Measurements from ENCODE around the gene LRRFIP1. TPM values are rescaled to one million over a fixed set of nuclear protein-coding genes. Genes with fewer than 3 reads are reported as not detected.

The LRRFIP1 gene
- total and polyA plus RNA-seq, 2 of the 13 experiments (the other 11 are each of a cell fraction or from before 2014, with no cell fraction given), result 15.9 to 40.5 TPM

GRCh38 chr2:237585590-237586221, 41.7 kb upstream of the LRRFIP1 start (continued):
- 0 out of 2 replicates have a peak, but pooled peaks have one; percentile 22 for TF ChIP-seq YEATS2 (CRISPR knock-in tag; IDR thresholded peaks at IDR 0.05; ENCODE audit: borderline replicate concordance)
- peak; percentile 99 for TF ChIP-seq RXRB (CRISPR knock-in tag; IDR thresholded peaks at IDR 0.05; ENCODE audit: borderline replicate concordance)
- no peak for TF ChIP-seq ATF1 (CRISPR knock-in tag; IDR thresholded peaks at IDR 0.05)
- no peak for TF ChIP-seq RELA (CRISPR knock-in tag; IDR thresholded peaks at IDR 0.05)
- no peak; the same call in 1 of the 2 replicates for TF ChIP-seq LBX2 (CRISPR knock-in tag; IDR thresholded peaks at IDR 0.05; ENCODE audit: borderline replicate concordance)
- peak; percentile 78; the same call in 1 of the 2 replicates for TF ChIP-seq ZNF709 (CRISPR knock-in tag; IDR thresholded peaks at IDR 0.05)
- TF ChIP-seq SNAPC5 (CRISPR knock-in tag; IDR thresholded peaks at IDR 0.05; ENCODE audit: borderline replicate concordance), result no peak
- no peak for TF ChIP-seq WIZ (CRISPR knock-in tag; IDR thresholded peaks at IDR 0.05)
- TF ChIP-seq ZBTB40 (IDR thresholded peaks at IDR 0.05), result no peak
- peak; percentile 57; the same call in 1 of the 2 replicates for TF ChIP-seq ZBTB40 (CRISPR knock-in tag; IDR thresholded peaks at IDR 0.05)
- no peak for TF ChIP-seq ZNF569 (CRISPR knock-in tag; IDR thresholded peaks at IDR 0.05; ENCODE audit: borderline replicate concordance)
- TF ChIP-seq ZNF562 (CRISPR knock-in tag; IDR thresholded peaks at IDR 0.05; ENCODE audit: borderline replicate concordance), result no peak
- TF ChIP-seq ZSCAN22 (CRISPR knock-in tag; IDR thresholded peaks at IDR 0.05), result no peak
- 0 out of 2 replicates have a peak, but pooled peaks have one; percentile 26 for TF ChIP-seq NRL (CRISPR knock-in tag; IDR thresholded peaks at IDR 0.05; ENCODE audit: borderline replicate concordance)
- peak; percentile 87 for TF ChIP-seq ZNF501 (CRISPR knock-in tag; IDR thresholded peaks at IDR 0.05)
- no peak for TF ChIP-seq ZNF550 (CRISPR knock-in tag; IDR thresholded peaks at IDR 0.05; ENCODE audit: borderline replicate concordance)
- no peak for TF ChIP-seq KLF15 (CRISPR knock-in tag; IDR thresholded peaks at IDR 0.05; ENCODE audit: borderline replicate concordance)
- TF ChIP-seq TIGD3 (CRISPR knock-in tag; IDR thresholded peaks at IDR 0.05; ENCODE audit: borderline replicate concordance), result no peak
- TF ChIP-seq ZNF883 (CRISPR knock-in tag; IDR thresholded peaks at IDR 0.05; ENCODE audit: not compliant biosample characterization), result peak; percentile 81

Measured in HepG2 (cell line).